SK-N-MC (cell line): ENCODE results near the gene POLE4.

Experiments
- EZH2 ChIP-seq: fragments of 200-600 bp; sonication (generic); IDR thresholded peaks from one replicate; pipeline ENCODE4 v1.6.1; 2017; ENCODE audit warnings: antibody characterized with exemption
- FOXP2 ChIP-seq: optimal IDR thresholded peaks from 2 replicates; pipeline ENCODE3; 2011; ENCODE audit warnings: mild to moderate bottlenecking, moderate library complexity; ENCODE audit not compliant: insufficient read depth; ENCODE audit errors: extremely low read length, control extremely low read depth
- POLR2AphosphoS5 ChIP-seq: IDR thresholded peaks from 2 replicates; pipeline ENCODE4 v1.6.1; 2012; ENCODE audit warnings: mild to moderate bottlenecking, low read depth, low read length, borderline replicate concordance

DNA sequence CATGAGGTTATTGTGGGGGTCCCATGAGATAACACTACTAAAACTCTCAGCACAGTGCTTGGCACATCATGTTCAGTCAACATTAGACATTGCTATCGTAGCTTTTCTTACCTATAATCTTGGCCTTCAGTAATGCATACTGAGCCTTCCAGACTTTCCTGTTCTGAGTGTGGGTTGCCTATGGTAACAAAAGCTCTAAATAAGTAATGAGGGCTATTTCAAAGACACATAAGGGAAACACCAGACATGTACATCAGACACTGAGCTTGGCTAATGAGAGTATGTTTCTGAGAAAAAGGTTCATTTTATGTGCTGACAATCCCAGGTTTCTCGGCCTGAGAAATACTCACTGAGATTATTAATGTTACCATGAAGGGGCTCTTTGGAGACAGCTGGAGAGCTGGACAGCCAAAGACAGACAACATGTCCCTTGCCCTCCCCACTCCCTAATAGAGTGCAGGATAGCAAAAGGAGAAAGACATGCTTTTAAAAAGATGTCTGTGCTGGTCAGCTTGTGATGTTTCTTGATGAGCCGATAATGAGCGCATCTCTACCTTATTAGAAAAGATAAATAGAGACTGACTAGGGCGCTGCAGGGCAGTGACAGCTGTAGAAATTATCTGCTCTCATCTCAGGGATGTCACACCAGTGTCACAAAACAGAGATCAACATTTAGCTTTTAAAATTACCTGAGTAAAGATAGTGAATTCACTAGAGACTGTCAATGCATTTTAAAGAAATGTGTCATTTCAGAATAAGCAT, 25.4 kb downstream of the POLE4 start:
- no peak for TF ChIP-seq EZH2
- no peak for TF ChIP-seq POLR2AphosphoS5
- no peak for TF ChIP-seq FOXP2
